GM23338 (cell line): ENCODE results near the gene SUPV3L1. TPM values are rescaled to one million over a fixed set of nuclear protein-coding genes. Genes with fewer than 3 reads are reported as not detected.
A peak's percentile ranks its signal among the peaks of the same experiment; 100 is the strongest.

Experiments
- ATAC-seq: fragments of 200-7000 bp; cut with Tn5 transposase; 3 replicates; pipeline ENCODE4 v1.9.1; 2020
- DNase-seq: peaks from one replicate; pipeline ENCODE4 v3.0.0-alpha.2; 2015; ENCODE audit warnings: low spot score
- H2AFZ ChIP-seq: fragments of 200-600 bp; sonication (generic); 2 replicates; pipeline ENCODE4 v1.8.0; 2016; ENCODE audit warnings: antibody characterized with exemption, mild to moderate bottlenecking, moderate library complexity
- H3F3A ChIP-seq: fragments of 200-600 bp; sonication (generic); replicated peaks from 2 replicates; pipeline ENCODE4 v1.8.0; 2017; ENCODE audit warnings: antibody characterized with exemption, mixed run types, low read depth
- H3K27ac ChIP-seq: fragments of 200-600 bp; sonication (generic); 2 replicates; pipeline ENCODE4 v1.6.1; 2016; ENCODE audit warnings: low read depth
- H3K27me3 ChIP-seq: fragments of 200-600 bp; sonication (generic); 2 replicates; pipeline ENCODE4 v1.8.0; 2016; ENCODE audit warnings: mild to moderate bottlenecking, mixed run types, moderate library complexity; ENCODE audit not compliant: insufficient read depth
- H3K36me3 ChIP-seq: fragments of 200-600 bp; sonication (generic); 2 replicates; pipeline ENCODE4 v1.8.0; 2016; ENCODE audit warnings: mild to moderate bottlenecking; ENCODE audit not compliant: insufficient read depth
- H3K4me1 ChIP-seq: fragments of 200-600 bp; sonication (generic); 2 replicates; pipeline ENCODE4 v1.8.0; 2016; ENCODE audit warnings: mild to moderate bottlenecking, moderate library complexity; ENCODE audit not compliant: insufficient read depth
- H3K4me2 ChIP-seq: fragments of 200-600 bp; sonication (generic); 2 replicates; pipeline ENCODE4 v1.7.1; 2017; ENCODE audit warnings: mixed run types
- H3K4me3 ChIP-seq: fragments of 200-600 bp; sonication (generic); 2 replicates; pipeline ENCODE4 v1.6.1; 2016; ENCODE audit warnings: mixed run types
- H3K79me2 ChIP-seq: fragments of 200-600 bp; sonication (generic); replicated peaks from 2 replicates; pipeline ENCODE4 v1.8.0; 2017; ENCODE audit warnings: mild to moderate bottlenecking; ENCODE audit not compliant: insufficient read depth
- H3K9me2 ChIP-seq: fragments of 200-600 bp; sonication (generic); 2 replicates; pipeline ENCODE4 v1.8.0; 2017; ENCODE audit not compliant: insufficient read depth
- H4K20me1 ChIP-seq: fragments of 200-600 bp; sonication (generic); replicated peaks from 2 replicates; pipeline ENCODE4 v1.8.0; 2017; ENCODE audit warnings: mild to moderate bottlenecking; ENCODE audit not compliant: insufficient read depth
- H3K27ac Mint-ChIP-seq: 2 replicates; pipeline ENCODE4 v1.8.0; 2020; ENCODE audit warnings: inconsistent platforms, mild to moderate bottlenecking, moderate library complexity, mixed read lengths
- H3K27me3 Mint-ChIP-seq: 3 replicates; pipeline ENCODE4 v1.8.0; 2022; ENCODE audit warnings: low read depth, mild to moderate bottlenecking, moderate library complexity, mixed read lengths, inconsistent platforms; ENCODE audit not compliant: insufficient read depth, poor library complexity
- H3K36me3 Mint-ChIP-seq: 3 replicates; pipeline ENCODE4 v1.8.0; 2021; ENCODE audit warnings: low read depth, mild to moderate bottlenecking, inconsistent platforms, moderate library complexity, mixed read lengths
- H3K4me1 Mint-ChIP-seq: 3 replicates; pipeline ENCODE4 v1.8.0; 2020; ENCODE audit warnings: mild to moderate bottlenecking, inconsistent platforms, mixed read lengths
- H3K4me3 Mint-ChIP-seq: 3 replicates; pipeline ENCODE4 v1.8.0; 2021; ENCODE audit warnings: moderate library complexity, mild to moderate bottlenecking, inconsistent platforms, mixed read lengths
- H3K9me3 Mint-ChIP-seq: 3 replicates; pipeline ENCODE4 v1.8.0; 2020; ENCODE audit warnings: moderate library complexity, mild to moderate bottlenecking, inconsistent platforms, mixed read lengths
- EZH2 ChIP-seq: fragments of 200-600 bp; sonication (generic); IDR thresholded peaks from one replicate; pipeline ENCODE4 v1.8.0; 2017; ENCODE audit warnings: antibody characterized with exemption, mild to moderate bottlenecking, low read depth; ENCODE audit not compliant: unreplicated experiment
- POLR2AphosphoS5 ChIP-seq: IDR thresholded peaks from 2 replicates; pipeline ENCODE4 v1.6.1; 2016; ENCODE audit warnings: antibody characterized with exemption, low read depth
- STAT1 ChIP-seq: IDR thresholded peaks from one replicate; pipeline ENCODE4 v1.6.1; 2016; ENCODE audit warnings: antibody characterized with exemption; ENCODE audit not compliant: unreplicated experiment
- polyA plus RNA-seq: library from polyadenylated mRNA; unstranded; fragments of >200 nt; fragmentation: Nextera tagmentation; extraction: Ambion mirVana; gene quantifications from 2 replicates; pipeline ENCODE4 v1.2.1, GENCODE V29; 2016
- total RNA-seq: library from RNA; depleted of rRNA; stranded (reverse); fragments of >200 nt; shearing (Covaris generic); gene quantifications from 2 replicates; pipeline ENCODE4 v1.2.3, GENCODE V29; 2014
- TF ChIP-seq, protein P1 (sequence below), 2 experiments: fragments of 200-600 bp in 1 of 2; sonication (generic) in 1 of 2; conservative IDR thresholded peaks; 2 replicates each; pipeline versions ENCODE4 v1.5.1 to v1.6.1; 2016 to 2017; ENCODE audit warnings: antibody characterized with exemption in 2 of 2, low read depth in 2 of 2, mild to moderate bottlenecking in 2 of 2, moderate library complexity in 1 of 2
- TF ChIP-seq, protein P2 (sequence below): IDR thresholded peaks from one replicate; pipeline ENCODE4 v1.6.1; 2018; ENCODE audit warnings: antibody characterized with exemption; ENCODE audit not compliant: unreplicated experiment
- TF ChIP-seq, protein P3 (sequence below): fragments of 250-450 bp; sonication (Bioruptor Pico); IDR thresholded peaks from 2 replicates; pipeline ENCODE4 v1.5.0; 2020; ENCODE audit warnings: mild to moderate bottlenecking, moderate library complexity

The SUPV3L1 gene
- total and polyA plus RNA-seq, 2 experiments from 2014 or later = 29.9 to 45.2 TPM

DNA sequence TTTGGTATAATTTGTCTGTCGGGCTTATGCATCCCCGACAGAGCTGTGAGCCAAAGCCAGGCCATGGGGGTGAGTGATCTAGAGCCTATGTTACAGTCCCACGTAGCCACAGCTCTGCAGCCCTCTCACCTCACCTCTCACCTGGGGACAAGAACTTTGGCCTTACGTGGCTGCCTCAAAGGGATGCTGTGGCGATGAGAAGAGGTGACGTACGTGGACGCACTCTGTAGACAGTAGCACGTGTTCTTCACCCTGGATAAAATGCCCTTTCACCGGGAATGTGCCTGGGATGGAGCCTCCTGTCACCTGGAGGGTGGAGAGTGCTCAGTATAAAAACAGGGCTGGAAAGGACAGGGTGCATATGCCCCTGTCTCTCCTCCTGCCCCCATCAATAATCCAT, 45.6 kb downstream of the SUPV3L1 start (continued):
- TF ChIP-seq, protein P1, sequence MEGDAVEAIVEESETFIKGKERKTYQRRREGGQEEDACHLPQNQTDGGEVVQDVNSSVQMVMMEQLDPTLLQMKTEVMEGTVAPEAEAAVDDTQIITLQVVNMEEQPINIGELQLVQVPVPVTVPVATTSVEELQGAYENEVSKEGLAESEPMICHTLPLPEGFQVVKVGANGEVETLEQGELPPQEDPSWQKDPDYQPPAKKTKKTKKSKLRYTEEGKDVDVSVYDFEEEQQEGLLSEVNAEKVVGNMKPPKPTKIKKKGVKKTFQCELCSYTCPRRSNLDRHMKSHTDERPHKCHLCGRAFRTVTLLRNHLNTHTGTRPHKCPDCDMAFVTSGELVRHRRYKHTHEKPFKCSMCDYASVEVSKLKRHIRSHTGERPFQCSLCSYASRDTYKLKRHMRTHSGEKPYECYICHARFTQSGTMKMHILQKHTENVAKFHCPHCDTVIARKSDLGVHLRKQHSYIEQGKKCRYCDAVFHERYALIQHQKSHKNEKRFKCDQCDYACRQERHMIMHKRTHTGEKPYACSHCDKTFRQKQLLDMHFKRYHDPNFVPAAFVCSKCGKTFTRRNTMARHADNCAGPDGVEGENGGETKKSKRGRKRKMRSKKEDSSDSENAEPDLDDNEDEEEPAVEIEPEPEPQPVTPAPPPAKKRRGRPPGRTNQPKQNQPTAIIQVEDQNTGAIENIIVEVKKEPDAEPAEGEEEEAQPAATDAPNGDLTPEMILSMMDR (conservative IDR thresholded peaks at IDR 0.05; ENCODE audit: low read depth in 2 of 2) = no peak
- TF ChIP-seq POLR2AphosphoS5 = no peak
- TF ChIP-seq EZH2 = no peak
- TF ChIP-seq, protein P2, sequence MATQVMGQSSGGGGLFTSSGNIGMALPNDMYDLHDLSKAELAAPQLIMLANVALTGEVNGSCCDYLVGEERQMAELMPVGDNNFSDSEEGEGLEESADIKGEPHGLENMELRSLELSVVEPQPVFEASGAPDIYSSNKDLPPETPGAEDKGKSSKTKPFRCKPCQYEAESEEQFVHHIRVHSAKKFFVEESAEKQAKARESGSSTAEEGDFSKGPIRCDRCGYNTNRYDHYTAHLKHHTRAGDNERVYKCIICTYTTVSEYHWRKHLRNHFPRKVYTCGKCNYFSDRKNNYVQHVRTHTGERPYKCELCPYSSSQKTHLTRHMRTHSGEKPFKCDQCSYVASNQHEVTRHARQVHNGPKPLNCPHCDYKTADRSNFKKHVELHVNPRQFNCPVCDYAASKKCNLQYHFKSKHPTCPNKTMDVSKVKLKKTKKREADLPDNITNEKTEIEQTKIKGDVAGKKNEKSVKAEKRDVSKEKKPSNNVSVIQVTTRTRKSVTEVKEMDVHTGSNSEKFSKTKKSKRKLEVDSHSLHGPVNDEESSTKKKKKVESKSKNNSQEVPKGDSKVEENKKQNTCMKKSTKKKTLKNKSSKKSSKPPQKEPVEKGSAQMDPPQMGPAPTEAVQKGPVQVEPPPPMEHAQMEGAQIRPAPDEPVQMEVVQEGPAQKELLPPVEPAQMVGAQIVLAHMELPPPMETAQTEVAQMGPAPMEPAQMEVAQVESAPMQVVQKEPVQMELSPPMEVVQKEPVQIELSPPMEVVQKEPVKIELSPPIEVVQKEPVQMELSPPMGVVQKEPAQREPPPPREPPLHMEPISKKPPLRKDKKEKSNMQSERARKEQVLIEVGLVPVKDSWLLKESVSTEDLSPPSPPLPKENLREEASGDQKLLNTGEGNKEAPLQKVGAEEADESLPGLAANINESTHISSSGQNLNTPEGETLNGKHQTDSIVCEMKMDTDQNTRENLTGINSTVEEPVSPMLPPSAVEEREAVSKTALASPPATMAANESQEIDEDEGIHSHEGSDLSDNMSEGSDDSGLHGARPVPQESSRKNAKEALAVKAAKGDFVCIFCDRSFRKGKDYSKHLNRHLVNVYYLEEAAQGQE = no peak

DNA sequence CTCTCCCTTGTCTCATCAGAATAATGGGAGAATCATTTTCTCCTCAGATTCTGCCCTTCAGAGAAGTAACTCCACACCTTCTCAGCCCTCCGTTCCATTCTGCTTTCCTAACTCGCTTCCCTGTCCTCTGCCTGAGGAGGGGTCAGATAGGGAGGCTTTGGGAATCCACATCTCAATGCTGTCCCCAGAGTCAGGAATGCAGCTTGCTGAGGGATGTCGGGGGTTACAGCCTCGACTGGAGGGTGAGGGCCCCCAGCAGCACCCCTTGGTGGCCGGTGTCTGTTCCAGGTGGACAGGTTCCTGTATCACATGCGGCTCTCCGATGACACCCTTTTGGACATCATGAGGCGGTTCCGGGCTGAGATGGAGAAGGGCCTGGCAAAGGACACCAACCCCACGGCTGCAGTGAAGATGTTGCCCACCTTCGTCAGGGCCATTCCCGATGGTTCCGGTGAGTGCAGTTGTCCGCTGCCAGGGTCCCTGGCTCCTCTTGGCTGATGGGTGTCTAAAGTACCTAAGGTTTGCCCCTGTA, 47.0 kb downstream of the SUPV3L1 start:
- Histone ChIP-seq H2AFZ (peak overlapping the region; percentile 32; the same call in 1 of the 2 replicates), H3K4me2 (no peak overlapping the region), H3F3A (no peaks in the 10 kb centered on the region), H3K9me2 (no peaks in the 10 kb centered on the region), H4K20me1 (no peaks in the 10 kb centered on the region), H3K4me1 (peaks cover under 1% of the 10 kb centered on the region; the same call in 1 of the 2 replicates), H3K36me3 (no peaks in the 10 kb centered on the region; the same call in 1 of the 2 replicates), H3K27me3 (no peaks in the 10 kb centered on the region), H3K27ac (no peak overlapping the region), H3K79me2 (no peaks in the 10 kb centered on the region), H3K4me3 (no peak overlapping the region)
- H3K27me3 Mint-ChIP-seq = peaks cover 6% of the 10 kb centered on the region
- no peak for TF ChIP-seq STAT1
- TF ChIP-seq, protein P3, sequence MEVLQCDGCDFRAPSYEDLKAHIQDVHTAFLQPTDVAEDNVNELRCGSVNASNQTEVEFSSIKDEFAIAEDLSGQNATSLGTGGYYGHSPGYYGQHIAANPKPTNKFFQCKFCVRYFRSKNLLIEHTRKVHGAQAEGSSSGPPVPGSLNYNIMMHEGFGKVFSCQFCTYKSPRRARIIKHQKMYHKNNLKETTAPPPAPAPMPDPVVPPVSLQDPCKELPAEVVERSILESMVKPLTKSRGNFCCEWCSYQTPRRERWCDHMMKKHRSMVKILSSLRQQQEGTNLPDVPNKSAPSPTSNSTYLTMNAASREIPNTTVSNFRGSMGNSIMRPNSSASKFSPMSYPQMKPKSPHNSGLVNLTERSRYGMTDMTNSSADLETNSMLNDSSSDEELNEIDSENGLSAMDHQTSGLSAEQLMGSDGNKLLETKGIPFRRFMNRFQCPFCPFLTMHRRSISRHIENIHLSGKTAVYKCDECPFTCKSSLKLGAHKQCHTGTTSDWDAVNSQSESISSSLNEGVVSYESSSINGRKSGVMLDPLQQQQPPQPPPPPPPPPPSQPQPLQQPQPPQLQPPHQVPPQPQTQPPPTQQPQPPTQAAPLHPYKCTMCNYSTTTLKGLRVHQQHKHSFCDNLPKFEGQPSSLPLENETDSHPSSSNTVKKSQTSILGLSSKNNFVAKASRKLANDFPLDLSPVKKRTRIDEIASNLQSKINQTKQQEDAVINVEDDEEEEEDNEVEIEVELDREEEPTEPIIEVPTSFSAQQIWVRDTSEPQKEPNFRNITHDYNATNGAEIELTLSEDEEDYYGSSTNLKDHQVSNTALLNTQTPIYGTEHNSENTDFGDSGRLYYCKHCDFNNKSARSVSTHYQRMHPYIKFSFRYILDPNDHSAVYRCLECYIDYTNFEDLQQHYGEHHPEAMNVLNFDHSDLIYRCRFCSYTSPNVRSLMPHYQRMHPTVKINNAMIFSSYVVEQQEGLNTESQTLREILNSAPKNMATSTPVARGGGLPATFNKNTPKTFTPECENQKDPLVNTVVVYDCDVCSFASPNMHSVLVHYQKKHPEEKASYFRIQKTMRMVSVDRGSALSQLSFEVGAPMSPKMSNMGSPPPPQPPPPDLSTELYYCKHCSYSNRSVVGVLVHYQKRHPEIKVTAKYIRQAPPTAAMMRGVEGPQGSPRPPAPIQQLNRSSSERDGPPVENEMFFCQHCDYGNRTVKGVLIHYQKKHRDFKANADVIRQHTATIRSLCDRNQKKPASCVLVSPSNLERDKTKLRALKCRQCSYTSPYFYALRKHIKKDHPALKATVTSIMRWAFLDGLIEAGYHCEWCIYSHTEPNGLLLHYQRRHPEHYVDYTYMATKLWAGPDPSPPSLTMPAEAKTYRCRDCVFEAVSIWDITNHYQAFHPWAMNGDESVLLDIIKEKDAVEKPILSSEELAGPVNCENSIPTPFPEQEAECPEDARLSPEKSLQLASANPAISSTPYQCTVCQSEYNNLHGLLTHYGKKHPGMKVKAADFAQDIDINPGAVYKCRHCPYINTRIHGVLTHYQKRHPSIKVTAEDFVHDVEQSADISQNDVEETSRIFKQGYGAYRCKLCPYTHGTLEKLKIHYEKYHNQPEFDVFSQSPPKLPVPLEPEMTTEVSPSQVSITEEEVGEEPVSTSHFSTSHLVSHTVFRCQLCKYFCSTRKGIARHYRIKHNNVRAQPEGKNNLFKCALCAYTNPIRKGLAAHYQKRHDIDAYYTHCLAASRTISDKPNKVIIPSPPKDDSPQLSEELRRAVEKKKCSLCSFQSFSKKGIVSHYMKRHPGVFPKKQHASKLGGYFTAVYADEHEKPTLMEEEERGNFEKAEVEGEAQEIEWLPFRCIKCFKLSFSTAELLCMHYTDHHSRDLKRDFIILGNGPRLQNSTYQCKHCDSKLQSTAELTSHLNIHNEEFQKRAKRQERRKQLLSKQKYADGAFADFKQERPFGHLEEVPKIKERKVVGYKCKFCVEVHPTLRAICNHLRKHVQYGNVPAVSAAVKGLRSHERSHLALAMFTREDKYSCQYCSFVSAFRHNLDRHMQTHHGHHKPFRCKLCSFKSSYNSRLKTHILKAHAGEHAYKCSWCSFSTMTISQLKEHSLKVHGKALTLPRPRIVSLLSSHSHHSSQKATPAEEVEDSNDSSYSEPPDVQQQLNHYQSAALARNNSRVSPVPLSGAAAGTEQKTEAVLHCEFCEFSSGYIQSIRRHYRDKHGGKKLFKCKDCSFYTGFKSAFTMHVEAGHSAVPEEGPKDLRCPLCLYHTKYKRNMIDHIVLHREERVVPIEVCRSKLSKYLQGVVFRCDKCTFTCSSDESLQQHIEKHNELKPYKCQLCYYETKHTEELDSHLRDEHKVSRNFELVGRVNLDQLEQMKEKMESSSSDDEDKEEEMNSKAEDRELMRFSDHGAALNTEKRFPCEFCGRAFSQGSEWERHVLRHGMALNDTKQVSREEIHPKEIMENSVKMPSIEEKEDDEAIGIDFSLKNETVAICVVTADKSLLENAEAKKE (CRISPR knock-in tag) = no peak
- TF ChIP-seq, protein P1 (conservative IDR thresholded peaks at IDR 0.05; ENCODE audit: low read depth in 2 of 2) = peak; percentile 14 to 21; a peak in 1 of 4 replicates
- no peak overlapping the region for H3K27ac Mint-ChIP-seq
- DNase-seq (peak; percentile 44), ATAC-seq (peak; percentile 39)
- no peak overlapping the region for H3K4me3 Mint-ChIP-seq
- H3K36me3 Mint-ChIP-seq = no peaks in the 10 kb centered on the region
- peaks cover 9% of the 10 kb centered on the region for H3K4me1 Mint-ChIP-seq
- H3K9me3 Mint-ChIP-seq = no peaks in the 10 kb centered on the region
